Upper lobe of left lung (tissue), 6 donors: ENCODE measurements around the gene ADAMTS1. TPM values are rescaled to one million over a fixed set of nuclear protein-coding genes. Genes with fewer than 3 reads are reported as not detected.

Experiments
- ATAC-seq, 2 donors: fragments of 200-7000 bp; cut with Tn5 transposase; one replicate each; pipeline ENCODE4 v1.9.1; 2022; ENCODE audit warnings: mild to moderate bottlenecking in 2 of 2, moderate library complexity in 2 of 2; ENCODE audit not compliant: low FRiP score in 2 of 2
- DNase-seq, 2 donors: peaks; one replicate each; pipeline ENCODE4 v3.0.0-alpha.2; 2019 to 2020
- H3K27ac ChIP-seq, 4 donors: fragments of 200-600 bp; sonication (generic); one replicate each; pipeline ENCODE4 v1.5.1; 2016 to 2019
- H3K27me3 ChIP-seq, 4 donors: fragments of 200-600 bp; sonication (generic); one replicate each; pipeline ENCODE4 v1.5.1; 2017 to 2019
- H3K36me3 ChIP-seq, 4 donors: fragments of 200-600 bp; sonication (generic); one replicate each; pipeline ENCODE4 v1.5.1; 2016 to 2019
- H3K4me1 ChIP-seq, 4 donors: fragments of 200-600 bp; sonication (generic); one replicate each; pipeline ENCODE4 v1.5.1; 2018 to 2019
- H3K4me3 ChIP-seq, 4 donors: fragments of 200-600 bp; sonication (generic); one replicate each; pipeline ENCODE4 v1.5.1; 2017 to 2019; ENCODE audit warnings: mild to moderate bottlenecking in 2 of 4, moderate library complexity in 1 of 4
- H3K9me3 ChIP-seq, 4 donors: fragments of 200-600 bp; sonication (generic); one replicate each; pipeline ENCODE4 v1.5.1; 2018 to 2019
- CTCF ChIP-seq, 6 experiments: fragments of 450-650 bp in 4 of 6; fragments of 200-600 bp in 2 of 6; sonication (generic) in 2 of 6; IDR thresholded peaks; one replicate each; pipeline ENCODE4 v1.5.1; 2016 to 2019; ENCODE audit warnings: antibody characterized with exemption in 6 of 6
- EP300 ChIP-seq, 4 donors: sonication (generic); formaldehyde crosslinking; IDR thresholded peaks; one replicate each; pipeline ENCODE4 v1.5.1; 2017; ENCODE audit warnings: antibody characterized with exemption in 4 of 4, control low read depth in 2 of 4
- POLR2A ChIP-seq, 4 donors: fragments of 450-650 bp; IDR thresholded peaks; one replicate each; pipeline ENCODE4 v1.5.1; 2016 to 2017; ENCODE audit warnings: antibody characterized with exemption in 4 of 4, mild to moderate bottlenecking in 2 of 4
- POLR2AphosphoS5 ChIP-seq, 2 donors: sonication (generic); formaldehyde crosslinking; IDR thresholded peaks; one replicate each; pipeline ENCODE4 v1.5.1; 2017; ENCODE audit warnings: antibody characterized with exemption in 2 of 2
- WGBS, 2 donors: methylation state at CpG; one replicate each; pipeline ENCODE4 v1.1.5; 2017 to 2018; 5-methylcytosine and 5-hydroxymethylcytosine counted together
- total RNA-seq, 6 donors: library from RNA; depleted of rRNA in 4 of 6; stranded (reverse); fragments of >200 nt in 4 of 6; gene quantifications; one replicate each; pipeline versions ENCODE4 v1.1.0 to v1.2.1, GENCODE V29; 2016 to 2021
- donor health status: DM: no; HTN: no; CAD: no; lungs with moderate emphysema.
- donor health status: DM: no; HTN: yes; CAD: no; lungs with severe emphysema.

Gene ADAMTS1
- total RNA-seq, 6 donors from 2014 or later, result 37.9 to 144 (median 58.4) TPM

- peak overlapping the region; percentile 88 to 98 (median 91) for H3K27ac ChIP-seq
- peaks cover 0 to 14% (median 1%) of the 10 kb centered on the region in 4 donors for H3K36me3 ChIP-seq
- WGBS, 2 donors, result 1 to 2% methylated on average over 23 to 50 of the region's 50 CpGs
- peaks cover 0 to 12% (median 5%) of the 10 kb centered on the region in 4 donors for H3K27me3 ChIP-seq
- H3K4me3 ChIP-seq, result peak overlapping the region; percentile 59 to 83 (median 71)
- peak; percentile 56 to 64 for ATAC-seq
- DNase-seq, result peak; percentile 71 to 90
- H3K4me1 ChIP-seq, result peaks cover 25 to 59% (median 32%) of the 10 kb centered on the region in 4 donors
- TF ChIP-seq POLR2A (IDR thresholded peaks at IDR 0.05) (peak in 3 of 4 donors; percentile 44 to 64 (median 44)), CTCF (IDR thresholded peaks at IDR 0.05) (peak in 3 of 6 experiments; percentile 15 to 50 (median 33)), EP300 (IDR thresholded peaks at IDR 0.05) (no peak), POLR2AphosphoS5 (IDR thresholded peaks at IDR 0.05) (peak; percentile 68 to 86)
- H3K9me3 ChIP-seq, result no peaks in the 10 kb centered on the region
These were observed 1.1 kb upstream of the ADAMTS1 start for GRCh38 chr21:26846036-26846931.

- 0 to 1% methylated on average over 7 of the region's 7 CpGs for WGBS, 2 donors
- H3K9me3 ChIP-seq, result no peaks in the 10 kb centered on the region
- TF ChIP-seq POLR2AphosphoS5 (IDR thresholded peaks at IDR 0.05), result no peak
- H3K4me3 ChIP-seq, result peak overlapping the region; percentile 59 to 83 (median 71)
- H3K27ac ChIP-seq, result peak overlapping the region; percentile 88 to 98 (median 91)
- peaks cover 25 to 59% (median 33%) of the 10 kb centered on the region in 4 donors for H3K4me1 ChIP-seq
- ATAC-seq (no peak), DNase-seq (no peak)
- peaks cover 0 to 20% (median 1%) of the 10 kb centered on the region in 4 donors for H3K36me3 ChIP-seq
- H3K27me3 ChIP-seq, result peaks cover 0 to 12% (median 5%) of the 10 kb centered on the region in 4 donors
These were observed 488 bp upstream of the ADAMTS1 start for GRCh38 chr21:26845759-26846035.

- ATAC-seq, result peak; percentile 9 to 49
- H3K4me3 ChIP-seq, result peak overlapping the region; percentile 59 to 83 (median 71)
- H3K9me3 ChIP-seq, result no peaks in the 10 kb centered on the region
- H3K27ac ChIP-seq, result peak overlapping the region; percentile 88 to 98 (median 91)
- H3K27me3 ChIP-seq, result peaks cover 0 to 12% (median 5%) of the 10 kb centered on the region in 4 donors
- TF ChIP-seq CTCF (IDR thresholded peaks at IDR 0.05) (peak in 1 of 6 experiments; percentile 17), EP300 (IDR thresholded peaks at IDR 0.05) (no peak)
- DNase-seq, result peak in 1 of 2 donors; percentile 89
- H3K4me1 ChIP-seq, result peaks cover 21 to 51% (median 31%) of the 10 kb centered on the region in 4 donors
- WGBS, 2 donors, result 0 to 1% methylated on average over 27 to 45 of the region's 96 CpGs
- H3K36me3 ChIP-seq, result peaks cover 0 to 32% (median 7%) of the 10 kb centered on the region in 4 donors
These were observed 747 bp downstream of the ADAMTS1 start for GRCh38 chr21:26844258-26845065.

DNA sequence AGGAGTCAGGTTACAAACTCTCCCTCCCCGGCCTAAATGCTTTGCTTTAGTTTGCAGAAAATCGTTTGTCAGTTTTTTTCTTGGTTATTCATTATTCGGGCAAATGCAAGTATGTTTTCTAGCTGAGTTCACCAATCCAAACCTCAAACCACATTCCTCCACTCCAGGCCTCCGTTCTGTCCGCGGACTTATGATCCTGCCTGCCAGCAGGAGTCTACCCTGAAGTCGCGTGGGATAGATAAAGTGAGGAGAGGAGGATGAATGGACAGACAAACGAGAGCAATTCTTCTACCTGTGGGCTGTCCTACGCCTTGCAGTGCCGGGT lies 1.3 kb downstream of the ADAMTS1 start:
- Histone ChIP-seq H3K4me1 (peaks cover 21 to 51% (median 31%) of the 10 kb centered on the region in 4 donors), H3K36me3 (peaks cover 0 to 38% (median 11%) of the 10 kb centered on the region in 4 donors), H3K27me3 (peaks cover 0 to 12% (median 5%) of the 10 kb centered on the region in 4 donors), H3K9me3 (no peaks in the 10 kb centered on the region), H3K27ac (peak overlapping the region; percentile 88 to 98 (median 91)), H3K4me3 (peak overlapping the region; percentile 59 to 83 (median 71))
- TF ChIP-seq POLR2A (IDR thresholded peaks at IDR 0.05) (no peak), POLR2AphosphoS5 (IDR thresholded peaks at IDR 0.05) (no peak), CTCF (IDR thresholded peaks at IDR 0.05) (no peak), EP300 (IDR thresholded peaks at IDR 0.05) (no peak)
- DNase-seq (no peak), ATAC-seq (peak in 1 of 2 donors; percentile 2)
- 1% methylated on average over 11 of the region's 11 CpGs for WGBS, 2 donors
